Neural cell (in vitro differentiated cells): ENCODE results near the gene PLEKHD1. TPM values are rescaled to one million over a fixed set of nuclear protein-coding genes. Genes with fewer than 3 reads are reported as not detected.

Source experiments
- H2AFZ ChIP-seq: fragments of 200-600, 300-800 bp; sonication (generic), shearing (Covaris generic); 2 replicates; pipeline ENCODE4 v1.6.0; 2014; ENCODE audit warnings: low read depth, mild to moderate bottlenecking, antibody characterized with exemption, low read length, moderate library complexity
- H3F3A ChIP-seq: fragments of 200-600 bp; shearing (Covaris generic); 2 replicates; pipeline ENCODE4 v1.6.1; 2016; ENCODE audit warnings: mild to moderate bottlenecking, moderate library complexity, mixed read lengths, antibody characterized with exemption, low read length; ENCODE audit not compliant: insufficient read depth, poor library complexity, severe bottlenecking
- H3K27ac ChIP-seq: fragments of 200-600, 300-800 bp; sonication (generic), shearing (Covaris generic); 2 replicates; pipeline ENCODE4 v1.5.1; 2014; ENCODE audit warnings: mild to moderate bottlenecking, low read length, moderate library complexity
- H3K27me3 ChIP-seq: fragments of 300-800, 200-600 bp; sonication (generic), shearing (Covaris generic); 2 replicates; pipeline ENCODE4 v1.6.0; 2014; ENCODE audit warnings: mild to moderate bottlenecking, low read depth, low read length, moderate library complexity; ENCODE audit not compliant: insufficient read depth
- H3K36me3 ChIP-seq: fragments of 300-800, 200-600 bp; sonication (generic), shearing (Covaris generic); 2 replicates; pipeline ENCODE4 v1.5.1; 2014; ENCODE audit warnings: mild to moderate bottlenecking, antibody characterized with exemption, low read length, moderate library complexity; ENCODE audit not compliant: insufficient read depth
- H3K4me2 ChIP-seq: fragments of 300-800, 200-600 bp; sonication (generic), shearing (Covaris generic); 2 replicates; pipeline ENCODE4 v1.6.0; 2014; ENCODE audit warnings: mild to moderate bottlenecking, low read length
- H3K4me3 ChIP-seq: fragments of 300-800, 200-600 bp; sonication (generic), shearing (Covaris generic); 2 replicates; pipeline ENCODE4 v1.5.1; 2014; ENCODE audit warnings: mild to moderate bottlenecking, low read length, moderate library complexity
- H3K79me2 ChIP-seq: fragments of 200-600 bp; shearing (Covaris generic); replicated peaks from 2 replicates; pipeline ENCODE4 v1.6.0; 2014; ENCODE audit warnings: mild to moderate bottlenecking, low read length, moderate library complexity; ENCODE audit not compliant: insufficient read depth
- H3K9ac ChIP-seq: fragments of 300-800, 200-600 bp; sonication (generic), shearing (Covaris generic); 2 replicates; pipeline ENCODE4 v1.6.1; 2016; ENCODE audit warnings: mild to moderate bottlenecking, low read length, mixed read lengths
- H3K9me2 ChIP-seq: fragments of 200-600 bp; shearing (Covaris generic); 2 replicates; pipeline ENCODE4 v1.6.1; 2016; ENCODE audit warnings: mild to moderate bottlenecking, low read length, mixed read lengths; ENCODE audit not compliant: insufficient read depth
- H3K9me3 ChIP-seq: fragments of 200-600, 300-800 bp; sonication (generic), shearing (Covaris generic); 2 replicates; pipeline ENCODE4 v1.6.1; 2016; ENCODE audit warnings: mild to moderate bottlenecking, mixed run types, low read length, moderate library complexity, mixed read lengths
- H4K20me1 ChIP-seq: fragments of 200-600 bp; shearing (Covaris generic); 2 replicates; pipeline ENCODE4 v1.6.1; 2016; ENCODE audit warnings: mild to moderate bottlenecking, mixed run types; ENCODE audit not compliant: insufficient read depth
- CTCF ChIP-seq: fragments of 450-650 bp; IDR thresholded peaks from 2 replicates; pipeline ENCODE4 v1.5.1; 2014; ENCODE audit warnings: antibody characterized with exemption, mild to moderate bottlenecking, moderate library complexity; ENCODE audit not compliant: poor library complexity, severe bottlenecking
- EP300 ChIP-seq: fragments of 450-650 bp; conservative IDR thresholded peaks from 2 replicates; pipeline ENCODE4 v1.6.1; 2014; ENCODE audit warnings: antibody characterized with exemption, mild to moderate bottlenecking, moderate library complexity; ENCODE audit not compliant: poor library complexity, severe bottlenecking
- EZH2 ChIP-seq: fragments of 200-600, 300-800 bp; shearing (Covaris generic), sonication (generic); IDR thresholded peaks from 2 replicates; pipeline ENCODE4 v1.6.1; 2014; ENCODE audit warnings: antibody characterized with exemption, low read length, borderline replicate concordance, mild to moderate bottlenecking; ENCODE audit not compliant: insufficient read depth, poor library complexity, severe bottlenecking
- MXI1 ChIP-seq: fragments of 450-650 bp; conservative IDR thresholded peaks from 2 replicates; pipeline ENCODE4 v1.6.1; 2014; ENCODE audit warnings: antibody characterized with exemption, mild to moderate bottlenecking; ENCODE audit not compliant: poor library complexity, severe bottlenecking
- POLR2AphosphoS5 ChIP-seq: IDR thresholded peaks from 2 replicates; pipeline ENCODE4 v1.6.1; 2012
- RAD21 ChIP-seq: fragments of 450-650 bp; conservative IDR thresholded peaks from 2 replicates; pipeline ENCODE4 v1.6.1; 2014; ENCODE audit warnings: antibody characterized with exemption, mild to moderate bottlenecking, moderate library complexity
- REST ChIP-seq: IDR thresholded peaks from 2 replicates; pipeline ENCODE4 v1.6.1; 2012; ENCODE audit warnings: borderline replicate concordance
- SMC3 ChIP-seq: fragments of 450-650 bp; conservative IDR thresholded peaks from 2 replicates; pipeline ENCODE4 v1.6.1; 2014; ENCODE audit warnings: antibody characterized with exemption, mild to moderate bottlenecking, moderate library complexity; ENCODE audit not compliant: poor library complexity
- TAF1 ChIP-seq: IDR thresholded peaks from 2 replicates; pipeline ENCODE4 v1.6.1; 2012; ENCODE audit warnings: low read depth
- polyA plus RNA-seq: library from polyadenylated mRNA; depleted of rRNA; stranded (reverse); fragments of >200 nt; gene quantifications from 2 replicates; pipeline ENCODE4 v1.2.3, GENCODE V29; 2014

Gene PLEKHD1
- polyA plus RNA-seq, 1 donor from 2014 or later = 0.52 TPM

GRCh38 chr14:69485315-69485660, 760 bp downstream of the PLEKHD1 start:
- H3K9me2 ChIP-seq = no peaks in the 10 kb centered on the region
- H3K27ac ChIP-seq = no peak overlapping the region
- TF ChIP-seq EP300 (no peak), SMC3 (no peak), RAD21 (no peak), CTCF (no peak), TAF1 (no peak)
- H3K4me3 ChIP-seq = no peak overlapping the region
- no peaks in the 10 kb centered on the region for H4K20me1 ChIP-seq
- H3F3A ChIP-seq = no peaks in the 10 kb centered on the region
- no peak overlapping the region for H2AFZ ChIP-seq
- no peaks in the 10 kb centered on the region for H3K79me2 ChIP-seq
- H3K36me3 ChIP-seq = no peaks in the 10 kb centered on the region
- no peaks in the 10 kb centered on the region for H3K9me3 ChIP-seq
- H3K4me2 ChIP-seq = no peak overlapping the region
- peaks cover 53% of the 10 kb centered on the region for H3K27me3 ChIP-seq
- H3K9ac ChIP-seq = no peak overlapping the region

GRCh38 chr14:69485701-69486100, 1.2 kb downstream of the PLEKHD1 start:
- Histone ChIP-seq H2AFZ (no peak overlapping the region), H3K79me2 (no peaks in the 10 kb centered on the region), H3K4me2 (no peak overlapping the region), H4K20me1 (no peaks in the 10 kb centered on the region), H3F3A (no peaks in the 10 kb centered on the region), H3K27ac (no peak overlapping the region), H3K9me2 (no peaks in the 10 kb centered on the region), H3K27me3 (peaks cover 53% of the 10 kb centered on the region), H3K9ac (no peak overlapping the region), H3K4me3 (no peak overlapping the region), H3K9me3 (no peaks in the 10 kb centered on the region), H3K36me3 (no peaks in the 10 kb centered on the region)
- TF ChIP-seq EP300 = no peak
- no peak for TF ChIP-seq TAF1
- TF ChIP-seq EZH2 = no peak
- TF ChIP-seq SMC3 = no peak
- TF ChIP-seq CTCF = no peak
- TF ChIP-seq MXI1 = no peak
- TF ChIP-seq REST = no peak
- TF ChIP-seq RAD21 = no peak
- no peak for TF ChIP-seq POLR2AphosphoS5
